SU-DHL-6 (cell line): Measurements from ENCODE around the gene SERPINA12.

ENCODE experiments used
- EZH2phosphoT487 ChIP-seq: fragments of 200-600 bp; sonication (generic), shearing (Covaris generic); conservative IDR thresholded peaks from 2 replicates; pipeline ENCODE4 v1.6.1; 2018; ENCODE audit warnings: mild to moderate bottlenecking, antibody characterized with exemption, low read length, moderate library complexity, mixed read lengths
- TF ChIP-seq, protein P1 (sequence below): fragments of 200-600 bp; sonication (generic); IDR thresholded peaks from one replicate; pipeline ENCODE4 v1.5.1; 2017; ENCODE audit warnings: antibody characterized with exemption, mild to moderate bottlenecking, low read length, moderate library complexity; ENCODE audit not compliant: insufficient read depth, poor library complexity, severe bottlenecking

DNA sequence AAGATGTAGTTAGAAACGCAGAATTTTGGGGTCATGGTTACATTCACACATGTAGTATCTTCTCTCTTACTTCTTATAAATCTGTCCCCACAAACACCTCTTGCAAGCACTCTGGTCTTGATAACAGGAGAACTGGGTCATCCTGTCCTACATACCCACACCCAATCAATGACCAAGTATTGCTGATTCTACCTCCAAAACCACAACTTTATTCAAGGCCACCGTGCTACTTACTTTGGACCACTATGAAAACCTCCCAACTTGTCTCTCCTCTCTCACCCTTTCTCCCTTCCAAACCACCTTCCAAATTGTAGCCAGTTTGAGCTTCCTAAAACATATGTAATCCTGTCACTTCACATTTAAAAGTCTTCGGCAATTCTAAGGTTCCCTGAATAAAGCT, 62.1 kb downstream of the SERPINA12 start:
- TF ChIP-seq, protein P1, sequence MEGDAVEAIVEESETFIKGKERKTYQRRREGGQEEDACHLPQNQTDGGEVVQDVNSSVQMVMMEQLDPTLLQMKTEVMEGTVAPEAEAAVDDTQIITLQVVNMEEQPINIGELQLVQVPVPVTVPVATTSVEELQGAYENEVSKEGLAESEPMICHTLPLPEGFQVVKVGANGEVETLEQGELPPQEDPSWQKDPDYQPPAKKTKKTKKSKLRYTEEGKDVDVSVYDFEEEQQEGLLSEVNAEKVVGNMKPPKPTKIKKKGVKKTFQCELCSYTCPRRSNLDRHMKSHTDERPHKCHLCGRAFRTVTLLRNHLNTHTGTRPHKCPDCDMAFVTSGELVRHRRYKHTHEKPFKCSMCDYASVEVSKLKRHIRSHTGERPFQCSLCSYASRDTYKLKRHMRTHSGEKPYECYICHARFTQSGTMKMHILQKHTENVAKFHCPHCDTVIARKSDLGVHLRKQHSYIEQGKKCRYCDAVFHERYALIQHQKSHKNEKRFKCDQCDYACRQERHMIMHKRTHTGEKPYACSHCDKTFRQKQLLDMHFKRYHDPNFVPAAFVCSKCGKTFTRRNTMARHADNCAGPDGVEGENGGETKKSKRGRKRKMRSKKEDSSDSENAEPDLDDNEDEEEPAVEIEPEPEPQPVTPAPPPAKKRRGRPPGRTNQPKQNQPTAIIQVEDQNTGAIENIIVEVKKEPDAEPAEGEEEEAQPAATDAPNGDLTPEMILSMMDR = no peak
- no peak for TF ChIP-seq EZH2phosphoT487
